ENCODE data around the gene TKTL1.
"Not testable (repeated sequence)": the region's sequence is repeated elsewhere in the genome, so short reads cannot be mapped to it uniquely, and the experiment has no call there.

Gene TKTL1

GRCh38 chrX:154343620-154344019 lies 48.0 kb downstream of the TKTL1 start:
- not testable (repeated sequence) for DNase-seq (ENCODE audit: low read depth)

DNA sequence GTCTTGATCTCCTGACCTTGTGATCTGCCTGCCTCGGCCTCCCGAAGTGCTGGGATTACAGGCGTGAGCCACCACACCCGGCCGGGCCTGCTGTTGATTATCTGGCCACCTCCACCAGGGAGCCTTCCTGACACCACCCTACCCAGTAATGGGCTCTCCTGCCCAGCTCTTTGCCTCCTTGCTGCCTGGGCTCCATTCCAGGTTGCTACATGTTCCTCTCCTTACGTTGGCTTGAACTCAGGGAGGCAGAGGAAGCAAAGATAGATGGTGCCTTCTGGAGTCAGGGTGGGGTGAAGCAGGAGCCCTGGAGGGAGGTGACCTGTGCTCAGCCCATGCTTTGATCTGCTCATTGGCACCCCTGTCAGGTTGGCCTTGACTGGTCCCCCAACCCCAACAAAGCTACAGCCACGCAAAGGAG lies 52.5 kb downstream of the TKTL1 start:
- DNase-seq (ENCODE audit: low read depth) = no peak

- no peak for DNase-seq (ENCODE audit: low read depth)
These were observed 53.2 kb downstream of the TKTL1 start for GRCh38 chrX:154348646-154349358.

DNA sequence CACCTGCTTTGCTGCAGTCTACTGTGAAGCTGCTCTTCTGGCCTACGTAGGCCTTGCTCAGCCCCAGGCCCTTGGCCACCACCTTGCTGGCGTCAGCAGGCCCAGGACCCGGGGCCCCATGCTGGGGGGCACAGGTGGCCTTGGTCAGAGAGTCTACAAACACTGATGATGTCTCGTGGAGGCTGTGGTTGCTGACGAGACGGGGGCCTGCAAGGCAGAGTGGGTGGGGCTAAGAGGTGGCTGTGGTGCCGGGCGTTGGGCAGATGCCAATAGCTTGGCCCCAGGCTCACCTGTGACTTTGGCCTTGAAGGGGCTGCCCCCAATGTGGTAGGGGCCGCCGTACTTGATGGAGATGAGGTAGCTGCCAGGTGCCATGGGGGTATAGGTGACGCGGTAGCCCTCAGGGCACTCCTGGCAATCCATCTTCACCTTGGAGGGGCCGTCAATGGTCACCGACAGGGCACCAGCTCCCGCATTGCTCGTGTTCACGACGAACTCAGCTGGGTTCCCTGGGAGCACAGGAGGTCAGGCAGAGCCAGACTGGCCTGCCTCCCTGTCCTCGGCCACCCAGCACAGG lies 53.9 kb downstream of the TKTL1 start:
- no peak for DNase-seq (ENCODE audit: low read depth)

GRCh38 chrX:154349979-154350378 lies 54.4 kb downstream of the TKTL1 start:
- no peak for DNase-seq (ENCODE audit: low read depth)

DNA sequence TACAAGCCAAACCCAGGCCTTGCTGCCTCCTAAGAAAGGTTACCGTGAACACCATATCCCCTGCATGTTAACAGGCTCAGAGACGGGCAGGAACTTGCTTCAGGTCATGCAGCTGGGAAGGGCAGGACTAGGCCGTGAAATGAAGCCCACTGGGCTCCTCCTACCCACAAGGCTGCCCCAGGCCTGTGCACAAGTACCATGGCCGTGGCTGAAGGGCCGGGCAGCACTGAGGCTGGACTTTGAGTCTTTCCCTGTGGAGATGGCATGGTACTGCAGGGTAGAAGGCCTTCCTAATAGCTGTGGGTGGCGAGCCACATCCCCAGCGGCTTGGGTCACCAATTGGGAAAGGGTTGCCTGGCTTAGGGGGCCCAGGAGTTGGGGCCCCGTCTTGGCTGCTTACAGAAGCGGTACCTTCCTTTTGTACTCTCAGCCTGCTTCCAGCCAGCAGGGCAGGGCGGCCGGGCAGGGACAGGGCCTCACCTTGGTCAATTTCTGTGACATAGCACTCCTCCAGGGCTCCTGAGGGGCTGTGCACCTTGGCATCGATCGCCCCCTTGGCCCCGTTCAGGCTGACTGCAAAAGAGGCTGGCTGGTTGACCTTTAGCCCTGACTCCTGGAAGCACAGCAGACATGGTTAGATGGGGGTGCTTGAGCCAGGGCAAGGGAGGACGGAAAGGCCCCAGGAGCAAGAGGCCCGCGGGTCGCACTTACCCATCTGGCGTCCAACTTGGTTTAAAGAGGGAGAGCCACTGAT lies 55.0 kb downstream of the TKTL1 start:
- no peak for DNase-seq (ENCODE audit: low read depth)

DNA sequence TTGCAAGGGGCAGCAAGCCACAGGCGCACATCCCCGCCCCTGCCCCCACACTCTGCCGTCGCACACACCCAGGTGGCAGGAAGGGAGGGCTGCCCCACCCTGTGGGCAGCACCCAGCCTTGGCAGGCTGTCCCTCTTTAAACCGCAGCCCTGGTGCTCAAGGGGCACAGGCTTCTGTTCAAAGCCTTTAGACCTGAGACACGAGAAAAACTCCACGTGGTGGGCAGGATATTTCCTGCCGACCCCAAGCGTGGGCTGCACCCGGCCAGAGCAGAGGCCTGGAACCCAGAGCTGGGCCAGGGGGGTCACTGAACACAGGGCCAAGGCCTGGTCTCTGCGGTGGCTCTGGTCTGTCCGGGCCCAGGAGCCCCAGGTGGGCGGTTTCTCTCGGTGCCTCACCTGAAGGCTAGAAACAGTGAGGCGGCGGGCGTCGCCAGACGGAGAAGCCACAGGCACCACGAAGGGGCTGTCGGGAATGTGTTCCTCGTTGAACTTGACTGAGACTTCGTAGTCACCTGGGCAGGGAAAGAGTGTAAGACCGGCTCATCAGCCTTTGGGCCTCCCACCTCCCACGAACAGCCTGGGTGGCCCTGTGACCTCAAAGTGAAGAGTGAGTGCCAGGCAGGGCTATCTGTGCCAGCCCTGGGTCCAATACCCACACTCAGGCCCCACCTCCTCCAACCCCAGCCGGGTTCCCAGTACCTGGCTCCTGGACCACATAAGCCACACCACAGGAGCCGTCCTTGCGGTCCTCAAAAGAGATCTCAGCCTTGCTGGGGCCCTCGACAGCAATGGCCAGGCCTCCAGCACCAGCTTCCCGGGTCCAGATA lies 55.8 kb downstream of the TKTL1 start:
- no peak for DNase-seq (ENCODE audit: low read depth)

DNA sequence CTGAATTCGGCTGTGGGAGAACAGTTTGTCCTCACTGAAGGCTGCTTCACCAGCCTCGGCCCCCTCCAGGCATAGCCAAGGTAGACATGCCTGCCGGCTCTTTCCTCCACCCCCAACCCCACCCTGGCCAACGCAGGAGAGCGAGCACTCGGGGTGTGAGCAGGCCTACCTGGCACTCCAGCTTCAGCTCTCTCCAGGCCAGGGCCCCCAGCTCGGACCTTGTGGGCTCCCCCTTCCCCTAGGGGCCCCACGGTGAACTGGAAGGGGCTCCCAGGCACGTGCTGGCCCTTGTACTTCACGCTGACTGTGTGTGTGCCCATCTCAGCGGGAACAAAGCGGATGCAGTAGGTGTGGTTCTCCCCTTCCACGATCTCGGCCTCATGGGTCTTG lies 56.4 kb downstream of the TKTL1 start:
- DNase-seq (ENCODE audit: low read depth) = no peak

- no peak for DNase-seq (ENCODE audit: low read depth)
These were observed 56.9 kb downstream of the TKTL1 start for GRCh38 chrX:154352466-154352865.

- no peak for DNase-seq (ENCODE audit: low read depth)
These were observed 57.7 kb downstream of the TKTL1 start for GRCh38 chrX:154353172-154353843.

DNA sequence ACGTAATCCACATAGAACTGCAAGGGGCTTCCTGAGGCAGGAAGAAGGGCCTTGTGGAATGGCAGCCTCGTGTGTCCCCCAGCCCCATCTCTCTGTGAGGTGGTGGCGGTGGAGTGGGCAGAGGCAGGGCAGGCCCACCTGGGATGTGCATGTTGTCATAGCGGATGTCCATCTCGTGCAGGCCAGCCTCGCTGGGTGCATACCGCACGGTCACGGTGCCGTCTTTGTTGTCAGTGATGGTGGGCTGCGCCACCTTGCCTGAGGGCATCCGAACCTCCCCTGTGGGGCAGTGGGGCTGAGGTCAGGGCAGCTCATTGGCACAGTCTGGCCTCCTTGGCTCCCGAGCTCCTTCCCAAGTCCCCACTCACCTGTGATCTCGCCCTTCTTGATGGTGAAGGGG lies 58.4 kb downstream of the TKTL1 start:
- no peak for DNase-seq (ENCODE audit: low read depth)

GRCh38 chrX:154354516-154354915 lies 58.9 kb downstream of the TKTL1 start:
- DNase-seq (ENCODE audit: low read depth) = no peak

- no peak for DNase-seq (ENCODE audit: low read depth)
These were observed 59.6 kb downstream of the TKTL1 start for GRCh38 chrX:154355094-154355775.

DNA sequence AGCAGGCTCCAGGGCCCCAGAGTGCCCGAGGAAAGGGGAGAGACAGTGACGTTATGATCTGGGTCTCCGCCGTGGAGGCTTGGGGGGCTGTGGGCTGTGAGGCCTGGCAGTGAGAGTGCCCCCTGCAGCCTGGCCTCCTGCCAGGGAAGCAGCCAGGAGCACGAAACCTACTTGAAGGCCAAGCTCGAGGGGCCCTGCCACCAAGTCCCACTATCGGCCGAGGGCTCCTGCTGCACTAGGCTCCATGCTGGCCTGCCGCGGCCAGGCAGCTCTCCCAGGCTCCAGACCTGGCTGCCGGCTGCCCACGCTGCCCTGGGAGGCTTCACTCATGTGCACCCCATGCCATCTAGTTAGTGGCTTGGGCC lies 60.2 kb downstream of the TKTL1 start:
- DNase-seq (ENCODE audit: low read depth) = no peak

- no peak for DNase-seq (ENCODE audit: low read depth)
These were observed 61.0 kb downstream of the TKTL1 start for GRCh38 chrX:154356596-154356995.

- DNase-seq (ENCODE audit: low read depth) = no peak
These were observed 61.6 kb downstream of the TKTL1 start for GRCh38 chrX:154357205-154357604.

DNA sequence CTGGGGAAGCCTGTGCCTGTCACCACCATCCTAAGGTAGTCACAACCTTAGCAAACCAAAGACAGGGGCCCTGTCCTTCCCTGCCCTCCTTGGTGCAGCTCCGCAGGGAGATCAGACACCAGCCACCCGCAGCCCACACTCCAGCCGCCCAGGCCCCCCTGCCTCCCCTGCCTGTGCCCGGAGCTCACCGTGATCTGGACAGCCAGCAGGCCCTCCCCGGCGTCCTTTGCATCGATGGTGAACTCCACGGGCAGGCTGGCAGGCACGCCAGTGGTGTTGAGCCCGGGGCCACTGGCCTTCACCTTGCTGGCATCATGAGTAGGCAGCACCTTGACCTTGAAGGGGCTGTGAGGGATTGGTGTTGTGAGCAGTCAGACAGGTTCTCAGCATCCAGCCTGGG lies 62.4 kb downstream of the TKTL1 start:
- no peak for DNase-seq (ENCODE audit: low read depth)

DNA sequence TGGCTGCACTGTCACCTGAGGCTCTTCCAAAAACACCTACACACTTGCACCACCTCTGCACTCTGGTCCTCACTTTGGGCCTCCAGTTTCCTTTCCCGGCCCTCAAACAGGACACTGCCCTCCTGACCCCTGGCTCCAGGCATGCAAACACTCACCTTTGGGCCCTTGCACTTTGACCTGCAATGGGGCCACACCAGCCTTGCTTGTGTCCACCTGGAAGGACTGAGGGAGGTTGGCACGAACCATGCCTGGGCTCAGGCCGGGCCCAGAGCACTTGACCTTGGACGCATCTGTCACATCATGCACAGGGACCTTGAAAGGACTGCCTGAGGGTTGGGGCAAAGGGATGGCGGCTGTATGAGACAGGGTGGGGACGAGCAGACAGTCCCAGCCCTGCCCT lies 63.2 kb downstream of the TKTL1 start:
- DNase-seq (ENCODE audit: low read depth) = no peak

- DNase-seq (ENCODE audit: low read depth) = no peak
These were observed 64.0 kb downstream of the TKTL1 start for GRCh38 chrX:154359362-154360154.

GRCh38 chrX:154360155-154360713 lies 64.6 kb downstream of the TKTL1 start:
- DNase-seq (ENCODE audit: low read depth) = no peak
